Measurements from ENCODE around the gene KCNG2.

Gene KCNG2

DNA sequence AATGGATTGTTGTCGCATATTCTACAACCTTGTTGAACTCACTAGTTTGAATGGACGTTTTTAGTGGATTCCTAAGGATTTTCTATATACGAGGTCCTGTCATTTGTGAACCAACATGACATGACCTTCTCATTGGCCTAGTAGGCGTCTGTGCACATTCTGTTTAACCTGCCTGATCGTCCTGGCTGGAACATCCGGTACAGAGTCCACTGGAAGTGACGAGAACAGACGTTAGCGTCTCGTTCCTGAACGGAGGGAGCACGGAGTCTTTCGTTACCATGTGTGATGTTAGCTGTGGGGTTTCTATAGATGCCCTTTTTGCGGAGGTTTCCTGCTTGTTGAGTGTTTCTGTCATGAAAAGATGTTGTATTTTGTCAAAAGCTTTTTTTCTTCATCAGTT lies 91.8 kb downstream of the KCNG2 start:
- DNase-seq: no peak

DNA sequence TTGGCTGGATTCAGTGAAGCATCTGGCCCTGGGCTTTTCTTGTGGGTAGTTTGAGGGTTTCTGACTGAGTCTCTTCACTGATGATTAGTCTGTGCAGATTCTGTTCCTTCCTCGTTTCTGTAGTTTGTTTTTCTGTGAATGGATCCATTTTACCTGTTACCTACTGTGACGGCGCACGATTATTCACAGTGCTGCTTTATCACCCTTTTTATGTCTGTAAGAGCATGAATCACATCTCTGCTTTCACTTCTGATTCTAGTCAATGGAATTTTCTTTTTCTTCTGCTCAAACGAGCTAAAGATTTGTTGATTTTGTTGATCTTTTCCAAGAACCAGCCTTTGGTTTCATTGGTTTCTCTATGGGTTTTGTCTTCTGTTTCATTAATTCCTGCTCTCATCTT lies 92.9 kb downstream of the KCNG2 start:
- DNase-seq: no peak

DNA sequence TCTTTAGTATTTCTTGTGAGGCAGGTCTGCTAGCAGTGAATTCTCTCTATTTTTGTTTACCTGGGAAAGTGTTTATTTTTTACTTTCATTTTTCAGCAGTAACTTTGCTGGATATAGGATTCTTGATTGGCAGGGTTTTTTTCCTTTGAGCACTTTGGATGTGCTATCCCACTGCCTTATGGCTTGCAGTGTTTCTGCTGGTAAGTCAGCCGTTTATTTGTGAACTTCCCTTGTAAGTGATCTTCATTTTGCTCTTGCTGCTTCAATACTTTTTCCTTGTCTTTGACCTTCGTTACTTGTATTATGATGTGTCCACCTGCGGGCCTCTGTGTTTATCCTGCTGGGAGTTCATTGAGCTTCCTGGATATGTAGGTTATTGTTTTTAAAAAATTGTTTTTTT lies 99.0 kb downstream of the KCNG2 start:
- no peak for DNase-seq

DNA sequence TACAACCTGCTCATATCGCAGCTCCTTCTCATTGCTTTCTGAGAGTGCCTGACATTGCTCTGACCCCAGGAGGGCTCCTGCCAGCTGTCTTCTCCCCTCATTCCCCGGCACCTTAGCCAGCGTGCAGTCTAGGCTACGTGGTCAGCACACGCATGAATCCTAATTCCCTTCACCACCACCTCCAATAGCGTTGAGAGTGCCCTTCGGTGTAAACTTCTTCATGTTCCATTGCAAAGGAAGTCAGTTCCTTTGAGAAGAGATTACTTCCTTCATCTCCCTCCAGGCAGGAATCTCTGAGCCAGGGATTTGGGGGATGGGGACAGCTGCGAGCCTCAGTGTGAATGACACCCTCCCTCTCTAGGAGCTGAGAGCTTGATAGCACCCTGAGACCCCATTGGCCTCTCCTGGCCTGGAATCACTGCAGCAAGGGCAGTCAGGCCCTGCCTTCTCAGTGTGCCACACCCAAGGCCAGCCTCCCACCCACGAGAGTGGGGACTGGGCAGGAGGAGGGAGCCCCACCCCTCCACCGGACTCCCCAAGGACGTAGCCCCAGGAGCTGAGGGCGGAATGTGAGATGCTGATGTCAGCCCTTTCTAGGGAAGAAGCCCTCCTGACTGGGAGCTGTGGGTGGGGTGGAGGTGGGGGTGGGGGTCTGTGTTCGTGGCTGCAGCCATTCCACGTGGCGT lies 100.3 kb downstream of the KCNG2 start:
- DNase-seq: no peak

DNA sequence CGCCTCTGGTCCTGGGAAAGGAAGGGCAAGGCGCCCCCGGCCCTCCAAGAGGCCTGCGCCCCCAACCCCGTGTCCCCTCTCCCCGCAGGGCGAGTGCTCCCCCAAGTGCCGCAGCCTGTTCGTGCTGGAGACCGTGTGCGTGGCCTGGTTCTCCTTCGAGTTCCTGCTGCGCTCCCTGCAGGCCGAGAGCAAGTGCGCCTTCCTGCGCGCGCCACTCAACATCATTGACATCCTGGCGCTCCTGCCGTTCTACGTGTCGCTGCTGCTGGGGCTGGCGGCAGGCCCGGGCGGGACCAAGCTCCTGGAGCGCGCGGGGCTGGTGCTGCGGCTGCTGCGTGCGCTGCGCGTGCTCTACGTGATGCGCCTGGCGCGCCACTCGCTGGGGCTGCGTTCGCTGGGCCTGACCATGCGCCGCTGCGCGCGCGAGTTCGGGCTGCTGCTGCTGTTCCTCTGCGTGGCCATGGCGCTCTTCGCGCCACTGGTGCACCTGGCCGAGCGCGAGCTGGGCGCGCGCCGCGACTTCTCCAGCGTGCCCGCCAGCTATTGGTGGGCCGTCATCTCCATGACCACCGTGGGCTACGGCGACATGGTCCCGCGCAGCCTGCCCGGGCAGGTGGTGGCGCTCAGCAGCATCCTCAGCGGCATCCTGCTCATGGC lies 101.3 kb downstream of the KCNG2 start:
- no peak for DNase-seq

DNA sequence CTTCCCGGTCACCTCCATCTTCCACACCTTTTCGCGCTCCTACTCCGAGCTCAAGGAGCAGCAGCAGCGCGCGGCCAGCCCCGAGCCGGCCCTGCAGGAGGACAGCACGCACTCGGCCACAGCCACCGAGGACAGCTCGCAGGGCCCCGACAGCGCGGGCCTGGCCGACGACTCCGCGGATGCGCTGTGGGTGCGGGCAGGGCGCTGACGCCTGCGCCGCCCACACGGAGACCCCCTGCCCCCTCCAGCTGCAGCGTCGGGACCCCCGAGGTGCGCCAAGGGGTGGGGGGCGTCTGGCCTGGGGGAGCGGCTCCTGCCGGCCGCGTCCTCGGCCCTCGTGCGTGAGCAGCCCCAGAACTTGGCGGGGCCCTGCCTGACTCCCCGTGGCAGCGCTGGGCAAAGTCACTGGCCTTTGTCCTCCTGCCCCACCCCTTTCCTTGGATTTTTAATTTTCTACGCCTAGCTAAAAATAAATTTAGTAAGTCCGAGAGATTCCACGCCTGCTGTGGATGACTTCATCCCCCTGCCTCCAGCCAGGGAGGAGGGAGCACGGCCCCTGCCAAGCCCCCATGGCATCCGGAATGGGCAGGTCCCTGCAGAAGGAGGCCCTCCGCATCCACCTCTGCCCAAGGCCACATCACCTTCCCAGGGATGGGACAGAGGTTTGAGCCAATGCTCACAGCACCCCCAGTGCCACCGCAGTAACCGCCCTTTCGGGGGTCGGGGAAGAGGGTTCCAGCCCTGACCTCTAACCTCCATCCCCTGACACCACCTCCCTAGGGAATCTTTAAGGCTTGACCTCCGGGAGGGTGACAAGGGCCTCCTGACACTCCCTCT lies 102.1 kb downstream of the KCNG2 start:
- DNase-seq: no peak

DNA sequence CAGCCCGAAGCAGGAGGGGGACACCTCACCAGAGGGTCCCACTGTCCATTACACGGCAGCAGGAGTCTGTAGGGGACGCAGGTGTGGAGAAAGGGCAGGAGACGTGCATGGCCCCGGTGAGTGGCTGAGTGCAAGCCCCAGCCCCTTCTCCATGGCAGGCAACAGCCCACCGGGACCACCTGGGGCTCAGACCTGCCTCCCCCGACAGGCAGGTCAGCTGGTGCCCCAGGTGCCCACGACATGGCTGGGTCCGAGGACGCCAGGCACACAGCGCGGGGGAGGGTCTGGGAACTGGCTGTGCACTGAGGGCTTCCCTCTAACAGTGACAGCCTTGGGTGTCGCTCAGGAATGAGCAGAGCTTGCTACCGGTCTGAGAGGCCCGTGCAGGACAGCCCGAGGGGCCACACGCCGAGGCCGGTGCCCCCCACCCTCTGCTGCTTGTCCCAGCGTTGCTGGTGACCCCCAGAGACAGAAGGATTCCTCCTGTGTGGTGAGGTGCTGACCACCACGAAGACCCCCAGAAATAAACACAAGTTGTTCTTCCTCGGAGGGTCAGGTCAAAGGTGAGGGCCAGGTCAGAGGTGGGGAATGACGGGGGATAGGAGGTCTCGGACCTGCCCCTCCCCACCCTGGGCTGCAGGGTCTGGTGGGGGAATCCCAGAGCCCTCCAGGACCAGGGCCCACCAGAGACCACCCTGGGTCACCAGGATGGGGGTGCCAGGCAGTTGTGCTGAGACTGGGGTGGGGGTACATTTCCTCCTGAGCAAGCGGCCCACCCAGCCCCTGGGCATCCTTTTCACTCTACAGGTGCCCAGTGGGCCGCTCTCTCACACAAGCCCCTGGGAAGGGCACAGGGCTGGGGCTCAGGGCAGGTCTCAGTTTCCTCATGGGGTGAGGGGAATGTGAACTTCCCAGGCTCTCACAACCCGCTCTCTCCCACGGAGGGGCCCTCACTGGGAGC lies 103.2 kb downstream of the KCNG2 start:
- DNase-seq: no peak

DNA sequence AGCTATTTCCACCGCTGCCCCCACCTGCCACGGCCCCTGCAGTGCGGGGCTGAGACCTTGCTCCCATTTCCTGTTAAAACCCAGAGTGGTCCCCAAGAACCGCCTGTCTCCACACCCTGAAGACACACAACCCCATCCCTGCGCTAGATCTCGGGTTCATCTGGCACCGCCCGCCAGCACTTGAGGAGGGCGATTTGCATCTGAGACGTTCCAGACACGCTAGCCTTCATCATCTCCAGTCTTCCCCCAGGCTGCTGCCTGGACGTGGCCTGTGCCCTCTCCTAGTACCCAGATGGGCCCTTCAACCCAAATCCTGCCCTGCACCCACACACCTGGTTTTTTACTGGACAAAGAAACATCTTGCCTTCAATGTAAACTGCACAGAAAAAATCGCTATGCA lies 103.9 kb downstream of the KCNG2 start:
- no peak for DNase-seq

DNA sequence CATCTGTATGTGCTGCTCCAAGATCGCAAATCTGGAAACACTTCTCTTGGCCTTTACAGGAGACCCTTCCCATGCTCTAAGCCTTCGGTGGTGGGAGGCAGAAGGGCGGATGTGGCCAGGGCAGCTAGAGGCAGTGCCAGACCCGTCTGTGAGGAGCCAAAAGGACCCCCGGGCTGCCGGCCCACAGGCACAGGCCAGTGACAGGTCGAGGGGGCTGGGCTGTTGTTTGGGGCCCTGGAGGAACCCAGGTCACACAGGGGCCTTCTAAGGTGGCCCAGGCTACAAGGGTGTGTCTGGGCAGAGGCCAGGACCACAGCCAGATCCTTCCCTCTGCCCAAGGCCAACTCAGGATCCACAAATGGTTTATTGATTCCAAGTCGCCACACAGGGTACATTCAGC lies 104.3 kb downstream of the KCNG2 start:
- no peak for DNase-seq

DNA sequence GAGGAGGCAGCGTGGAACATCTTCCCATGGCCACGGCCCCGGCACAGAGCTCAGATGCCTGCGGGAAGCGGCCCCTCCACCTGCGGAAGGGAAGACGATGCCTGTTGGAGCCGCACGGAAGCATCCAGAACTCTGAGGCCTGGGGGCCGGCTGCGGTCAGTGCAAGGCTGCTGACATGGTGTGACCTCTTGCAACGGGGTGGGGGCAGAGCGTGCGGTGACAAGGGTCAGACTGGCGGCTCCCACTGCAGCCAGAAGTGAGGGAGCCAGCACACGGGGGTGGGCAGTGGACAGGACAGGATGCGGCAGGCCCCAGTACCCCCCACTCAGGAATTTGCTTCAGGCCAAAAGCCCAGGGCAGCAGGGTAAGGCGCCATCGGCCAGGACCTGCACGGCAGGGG lies 104.9 kb downstream of the KCNG2 start:
- no peak for DNase-seq

DNA sequence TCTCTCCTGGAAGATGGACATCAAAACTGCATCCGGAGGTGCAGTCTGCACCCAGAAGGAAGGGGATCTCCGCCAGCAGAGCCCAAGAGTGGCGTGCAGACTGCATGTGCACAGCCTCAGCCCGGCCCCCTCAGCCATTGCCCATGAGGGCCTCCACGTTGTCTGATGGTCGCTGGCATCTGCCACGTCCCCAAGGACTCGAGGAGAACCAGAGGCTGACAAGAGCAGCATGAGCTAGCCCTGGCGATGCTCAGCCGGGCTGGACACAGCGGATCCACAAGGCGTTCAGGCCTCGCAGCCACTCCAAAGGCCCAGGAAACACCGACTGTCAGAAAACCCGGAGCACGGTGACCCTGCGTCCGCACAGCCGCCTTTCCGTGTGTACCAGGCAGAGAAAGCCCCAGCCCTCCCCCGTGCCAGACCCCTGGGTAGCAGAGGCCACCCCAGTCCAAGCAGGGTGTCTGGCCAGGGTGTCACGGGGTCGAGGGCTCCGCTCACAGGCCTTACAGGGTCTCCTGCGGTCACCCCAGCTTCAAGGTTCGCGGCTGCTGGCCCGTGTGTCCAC lies 105.4 kb downstream of the KCNG2 start:
- DNase-seq: no peak

DNA sequence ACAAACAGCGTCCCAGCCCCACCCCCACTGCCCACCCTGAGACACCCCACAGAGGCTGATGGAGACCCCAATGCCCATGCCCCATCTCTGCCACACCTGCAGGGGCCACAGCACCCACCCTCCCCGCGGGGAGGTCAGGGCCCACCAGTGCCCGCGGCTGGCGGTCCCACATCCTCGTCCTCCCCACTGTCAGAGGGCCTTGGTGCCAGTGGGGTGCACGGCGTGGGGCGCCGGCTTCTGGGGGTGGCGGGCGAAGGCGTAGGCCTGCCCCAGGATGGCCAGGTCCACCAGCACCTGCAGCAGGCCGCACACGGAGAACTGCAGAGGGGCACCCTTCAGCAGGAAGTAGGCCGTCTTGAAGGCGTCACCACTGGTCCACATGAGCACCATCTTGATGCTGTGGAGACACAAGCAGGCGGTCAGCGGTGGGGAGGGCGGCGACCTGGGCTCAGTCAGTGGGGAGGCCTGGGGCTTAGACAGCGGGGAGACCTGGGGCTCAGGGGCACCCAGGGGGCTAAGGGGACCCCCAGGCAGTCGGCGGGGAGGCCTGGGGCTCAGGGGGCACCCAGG lies 106.1 kb downstream of the KCNG2 start:
- DNase-seq: no peak

DNA sequence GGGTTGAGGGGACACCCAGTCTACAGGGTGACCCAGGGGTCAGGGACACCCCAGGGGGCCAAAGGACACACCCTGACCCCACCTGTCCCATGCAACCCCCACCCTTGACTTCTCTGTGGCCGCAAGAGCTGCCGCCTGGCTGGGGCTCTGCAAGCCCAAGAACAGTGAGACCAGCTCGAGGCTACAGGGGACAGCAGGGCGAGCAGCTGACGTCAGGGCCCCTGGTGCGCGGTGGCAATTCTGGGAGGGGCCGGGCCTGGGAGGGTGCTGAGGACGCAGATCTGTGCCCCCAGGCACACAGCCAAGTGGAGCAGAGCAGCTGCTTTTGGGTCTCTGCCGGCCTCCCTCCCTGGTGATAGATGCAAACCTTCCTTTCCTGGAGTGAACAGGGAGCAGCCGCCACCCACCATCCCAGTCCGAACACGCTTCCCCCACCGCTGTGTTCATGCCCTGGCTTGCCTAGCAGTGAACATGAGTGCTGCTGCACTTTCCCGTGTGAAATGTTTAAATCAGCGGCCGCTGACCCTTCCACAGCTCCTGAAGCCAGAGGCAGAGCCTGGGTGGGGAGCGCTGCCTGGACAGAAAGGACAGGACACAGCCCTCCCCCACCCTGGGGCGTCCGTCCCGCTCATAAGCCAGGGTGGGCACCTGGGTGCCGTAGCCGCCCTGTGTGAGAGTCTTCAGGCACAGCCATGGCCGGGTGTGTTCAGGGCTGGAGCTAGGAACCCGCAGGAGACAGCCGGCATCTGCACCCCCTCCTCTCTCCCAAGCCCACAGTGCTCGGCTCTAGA lies 106.8 kb downstream of the KCNG2 start:
- DNase-seq: no peak

DNA sequence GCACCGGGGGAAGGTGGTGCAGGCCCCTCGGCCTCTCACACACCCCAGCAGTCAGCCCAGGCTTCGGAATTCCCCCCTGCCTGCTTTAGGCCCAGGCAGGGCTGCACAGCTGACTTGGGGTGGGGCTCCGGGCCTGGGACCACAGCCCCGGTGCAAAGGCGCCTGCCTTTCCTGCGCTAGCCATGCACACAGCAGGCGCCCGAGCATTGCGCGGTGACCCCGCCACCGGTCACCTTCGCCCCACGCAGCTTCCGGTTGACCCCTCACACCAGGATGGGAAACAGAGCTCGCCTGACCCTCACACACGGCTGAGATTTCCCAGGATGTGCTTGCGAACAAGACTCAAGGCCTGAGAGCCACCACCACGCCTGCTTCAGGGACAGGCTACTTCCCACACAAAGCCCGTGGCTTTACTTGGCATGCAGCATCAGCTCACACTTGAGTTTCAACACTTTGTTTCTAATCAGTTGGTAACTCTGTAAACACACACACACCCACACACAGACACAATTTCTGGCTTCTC lies 107.7 kb downstream of the KCNG2 start:
- no peak for DNase-seq

DNA sequence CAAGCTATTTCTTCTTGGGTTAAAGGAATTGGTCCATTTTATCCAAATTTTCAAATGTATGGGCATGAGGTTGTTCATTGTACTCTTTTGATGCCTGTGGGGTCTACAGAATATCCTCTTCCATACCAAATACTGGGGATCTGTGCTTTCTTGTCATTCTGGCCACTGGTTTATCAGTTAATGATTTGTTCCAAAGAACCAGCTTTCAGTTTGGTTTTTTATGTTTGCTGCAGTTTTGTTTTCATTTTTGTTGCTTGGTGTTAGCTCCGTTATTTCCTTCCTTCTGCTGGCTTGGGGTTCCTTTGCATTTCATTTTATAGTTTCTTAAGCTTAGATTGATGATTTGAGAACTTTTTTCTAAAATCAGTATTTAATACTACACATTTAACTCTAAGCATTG lies 108.3 kb downstream of the KCNG2 start:
- no peak for DNase-seq

DNA sequence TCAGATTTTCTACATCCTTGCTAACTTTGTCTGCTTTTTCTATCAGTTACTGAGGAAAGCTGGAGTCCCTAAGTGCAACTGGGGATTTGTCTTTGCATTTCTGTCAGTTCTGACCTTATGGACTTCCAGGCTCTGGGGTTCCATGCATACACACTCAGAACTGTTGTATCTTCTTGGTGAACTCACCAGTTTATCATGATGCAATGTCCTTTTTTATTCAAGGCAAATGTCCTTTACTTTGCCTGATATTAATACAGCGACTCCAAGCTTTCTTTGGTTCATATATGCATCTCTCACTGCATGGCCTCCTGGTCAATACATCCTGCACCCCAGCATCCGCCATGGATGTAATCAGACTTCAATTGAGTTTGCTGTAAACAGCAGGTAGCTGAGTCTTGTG lies 109.0 kb downstream of the KCNG2 start:
- DNase-seq: no peak

DNA sequence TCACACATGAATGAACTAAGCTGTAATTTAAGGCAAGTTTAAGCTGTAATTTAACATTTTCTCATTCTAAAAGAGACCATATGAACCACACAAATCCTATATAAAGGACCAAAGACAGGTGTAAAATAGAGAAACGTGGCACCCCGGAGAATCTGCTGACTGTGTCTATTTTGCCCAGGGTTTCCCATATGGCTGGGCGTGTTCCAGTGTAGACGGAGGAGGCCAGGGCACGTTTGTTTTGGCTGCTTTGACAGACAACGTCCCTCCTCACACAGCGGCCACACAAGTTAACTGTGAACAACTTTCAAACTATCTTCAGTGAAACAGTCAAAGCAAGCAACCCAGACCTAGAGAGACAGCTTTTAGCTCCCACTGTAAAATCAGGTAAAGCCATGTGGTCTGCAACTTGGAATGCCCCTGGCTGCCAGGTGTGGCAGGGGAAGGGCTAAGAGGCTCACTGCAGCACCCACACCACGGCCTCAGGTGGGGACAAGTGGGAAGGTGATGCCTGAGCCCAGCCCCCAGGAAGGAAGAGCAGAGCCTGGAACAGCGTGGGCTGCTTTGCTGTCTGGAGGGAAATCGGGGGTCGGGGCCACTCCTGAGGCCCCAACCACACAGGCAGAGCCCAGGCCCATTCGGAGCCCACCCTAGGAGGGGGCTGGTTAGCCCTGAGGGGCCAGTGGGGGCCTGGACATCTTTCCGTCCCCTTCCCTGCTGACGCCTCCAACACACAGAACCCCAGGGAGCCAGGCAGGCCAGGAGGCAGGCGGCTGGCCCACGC lies 113.0 kb downstream of the KCNG2 start:
- DNase-seq: no peak

DNA sequence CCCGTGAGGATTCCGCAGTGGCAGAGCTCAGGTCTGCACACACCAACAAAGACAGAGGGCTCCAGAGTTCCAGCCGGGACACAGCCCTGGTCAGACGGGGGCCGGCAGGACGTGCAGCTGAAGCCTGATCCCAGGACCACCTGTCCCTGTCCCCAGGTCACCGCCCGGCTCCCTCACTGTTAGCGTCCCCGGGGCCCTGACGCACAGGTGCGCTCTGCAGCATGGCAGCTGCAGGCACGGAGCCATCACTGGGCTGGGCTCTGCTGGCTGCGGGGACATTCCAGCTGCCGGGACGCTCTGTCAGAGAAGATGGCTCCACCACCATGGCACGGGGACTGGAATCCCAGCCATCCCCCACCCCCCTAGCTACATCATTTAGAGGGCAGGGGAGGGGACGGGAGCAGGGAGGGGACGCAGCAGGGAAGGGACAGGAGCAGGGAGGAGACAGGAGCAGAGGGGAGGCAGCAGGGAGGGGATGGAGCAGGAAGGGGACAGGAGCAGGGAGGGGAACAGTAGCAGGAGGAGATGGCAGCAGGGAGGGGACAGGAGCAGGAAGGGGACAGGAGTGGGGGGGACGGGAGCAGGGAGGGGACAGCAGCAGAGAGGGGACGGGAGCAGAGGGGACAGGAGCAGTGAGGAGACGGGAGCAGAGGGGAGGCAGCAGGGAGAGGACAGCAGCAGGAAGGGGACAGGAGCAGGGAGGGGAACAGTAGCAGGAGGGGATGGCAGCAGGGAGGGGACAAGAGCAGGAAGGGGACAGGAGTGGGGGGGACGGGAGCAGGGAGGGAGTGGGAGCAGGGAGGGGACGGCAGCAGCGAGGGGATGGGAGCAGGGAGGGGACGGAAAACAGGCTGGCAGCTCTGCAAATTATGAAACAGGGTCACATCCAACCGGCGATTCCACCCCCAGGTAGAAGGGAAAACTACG lies 113.9 kb downstream of the KCNG2 start:
- DNase-seq: no peak

DNA sequence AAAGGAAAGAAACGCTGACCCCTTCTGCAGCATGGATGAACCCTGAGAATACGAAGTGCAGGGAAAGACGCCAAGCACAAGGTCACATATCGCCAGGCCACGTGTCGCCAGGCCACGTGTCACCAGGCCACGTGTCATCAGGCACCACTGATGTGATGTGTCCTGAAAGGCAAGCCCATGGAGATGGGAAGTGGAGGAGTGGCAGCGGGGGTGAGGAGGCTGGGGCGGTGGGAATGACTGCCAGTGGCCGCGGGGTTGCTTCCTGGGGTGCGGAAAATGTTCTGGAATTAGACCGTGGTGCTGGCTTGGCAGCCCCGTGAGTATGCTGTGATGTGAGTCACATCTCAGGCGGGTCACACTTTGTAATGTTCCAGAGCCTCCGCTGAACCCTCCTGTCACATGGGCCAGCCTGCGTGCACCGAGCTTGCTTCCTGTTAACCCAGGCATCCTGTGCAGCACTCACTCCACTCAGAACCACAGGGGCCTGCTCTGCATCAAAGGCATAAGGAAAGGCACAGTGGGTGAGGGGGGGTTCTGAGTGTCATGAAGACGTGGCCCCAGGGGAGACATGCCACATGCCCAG lies 114.8 kb downstream of the KCNG2 start:
- DNase-seq: no peak
